LNCaP clone FGC (cell line): Measurements from ENCODE around the gene MED15.
A peak's percentile ranks its signal among the peaks of the same experiment; 100 is the strongest.

ENCODE experiments used
- DNase-seq: peaks from one replicate; pipeline ENCODE4 v3.0.0-alpha.2; 2011; ENCODE audit warnings: low read depth
- H3K4me3 ChIP-seq: 2 replicates; pipeline ENCODE4 v1.5.1; 2011; ENCODE audit warnings: mild to moderate bottlenecking, low read depth, low read length, control low read depth
- TF ChIP-seq, protein P1 (sequence below): IDR thresholded peaks from 2 replicates; pipeline ENCODE4 v1.5.1; 2012; ENCODE audit warnings: mild to moderate bottlenecking; ENCODE audit not compliant: control insufficient read depth, insufficient read depth; ENCODE audit errors: extremely low read depth

Gene MED15

DNA sequence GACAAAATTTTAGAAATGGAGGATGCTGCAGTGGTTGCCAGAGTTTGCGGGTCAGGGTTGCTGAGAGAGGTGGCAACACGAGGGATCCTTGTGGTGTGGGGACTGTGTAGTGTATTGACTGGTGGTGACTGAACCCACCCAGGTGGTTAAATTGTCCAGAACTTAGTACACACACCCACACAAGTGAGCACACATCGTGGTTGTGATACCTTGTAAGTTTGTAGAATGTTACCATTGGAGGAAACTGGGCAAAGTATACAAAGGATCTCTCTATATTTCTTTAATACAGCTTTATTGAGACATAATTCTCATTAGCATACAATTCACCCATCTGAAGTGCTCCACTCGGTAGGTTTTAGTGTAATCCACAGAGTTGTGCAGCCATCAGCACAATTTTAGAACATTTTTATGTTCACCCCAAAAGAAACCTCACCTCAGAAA, 56.1 kb downstream of the MED15 start:
- TF ChIP-seq, protein P1, sequence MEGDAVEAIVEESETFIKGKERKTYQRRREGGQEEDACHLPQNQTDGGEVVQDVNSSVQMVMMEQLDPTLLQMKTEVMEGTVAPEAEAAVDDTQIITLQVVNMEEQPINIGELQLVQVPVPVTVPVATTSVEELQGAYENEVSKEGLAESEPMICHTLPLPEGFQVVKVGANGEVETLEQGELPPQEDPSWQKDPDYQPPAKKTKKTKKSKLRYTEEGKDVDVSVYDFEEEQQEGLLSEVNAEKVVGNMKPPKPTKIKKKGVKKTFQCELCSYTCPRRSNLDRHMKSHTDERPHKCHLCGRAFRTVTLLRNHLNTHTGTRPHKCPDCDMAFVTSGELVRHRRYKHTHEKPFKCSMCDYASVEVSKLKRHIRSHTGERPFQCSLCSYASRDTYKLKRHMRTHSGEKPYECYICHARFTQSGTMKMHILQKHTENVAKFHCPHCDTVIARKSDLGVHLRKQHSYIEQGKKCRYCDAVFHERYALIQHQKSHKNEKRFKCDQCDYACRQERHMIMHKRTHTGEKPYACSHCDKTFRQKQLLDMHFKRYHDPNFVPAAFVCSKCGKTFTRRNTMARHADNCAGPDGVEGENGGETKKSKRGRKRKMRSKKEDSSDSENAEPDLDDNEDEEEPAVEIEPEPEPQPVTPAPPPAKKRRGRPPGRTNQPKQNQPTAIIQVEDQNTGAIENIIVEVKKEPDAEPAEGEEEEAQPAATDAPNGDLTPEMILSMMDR, result no peak
- no peak for DNase-seq
- no peak overlapping the region for H3K4me3 ChIP-seq

DNA sequence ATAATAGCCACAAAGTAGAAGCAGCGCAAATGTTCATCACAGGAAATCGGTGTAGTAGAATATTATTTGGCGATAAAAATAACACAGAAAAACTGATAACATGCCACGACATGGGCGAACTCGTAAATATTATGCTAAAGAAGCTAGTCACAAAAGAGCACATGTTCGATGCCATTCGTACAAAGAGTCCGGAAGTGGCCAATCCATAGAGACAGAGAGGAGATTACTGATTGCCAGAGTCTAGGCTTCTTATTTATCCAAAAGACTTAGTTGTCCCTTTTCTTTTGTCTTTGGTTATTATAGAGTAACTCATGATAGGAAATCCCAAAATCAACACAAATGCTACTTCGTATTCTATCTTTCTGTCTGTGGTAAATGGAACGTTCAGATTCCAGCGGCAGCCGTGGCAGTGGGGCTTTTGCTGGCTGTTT, 56.5 kb downstream of the MED15 start:
- TF ChIP-seq, protein P1, result no peak
- DNase-seq, result no peak
- no peak overlapping the region for H3K4me3 ChIP-seq

DNA sequence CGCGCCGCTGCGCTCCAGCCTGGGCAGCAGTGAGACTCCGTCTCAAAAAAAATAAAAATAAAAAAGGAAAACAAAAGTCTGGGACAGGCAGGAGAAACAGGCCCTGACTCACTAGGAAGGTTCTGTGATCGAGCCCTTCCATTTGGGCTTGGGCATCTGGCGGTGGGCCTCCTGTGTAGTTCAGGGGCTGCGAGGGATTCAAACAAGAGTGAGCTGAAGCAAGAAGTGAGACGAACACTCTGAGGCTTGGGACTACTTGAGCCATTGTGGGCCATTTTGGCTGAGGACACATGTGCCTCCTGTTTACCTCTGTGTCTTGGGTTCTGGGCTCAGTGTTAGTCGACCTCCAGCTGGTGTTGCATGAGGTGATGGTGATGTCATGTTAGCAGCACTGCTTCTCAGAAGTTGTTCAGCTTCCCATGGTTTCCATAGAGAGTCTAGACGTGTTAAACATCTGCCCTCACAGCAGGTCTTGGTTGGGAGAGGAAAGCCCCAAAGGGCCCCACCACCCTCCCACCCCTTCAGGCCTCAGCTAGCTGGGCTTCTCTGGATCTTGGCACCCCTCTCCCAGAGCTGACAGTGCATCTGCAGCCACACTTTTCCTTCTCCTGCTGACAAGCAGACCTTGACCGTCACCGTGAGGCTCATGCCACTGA, 57.8 kb downstream of the MED15 start:
- DNase-seq, result no peak
- TF ChIP-seq, protein P1, result no peak
- H3K4me3 ChIP-seq, result no peak overlapping the region

DNA sequence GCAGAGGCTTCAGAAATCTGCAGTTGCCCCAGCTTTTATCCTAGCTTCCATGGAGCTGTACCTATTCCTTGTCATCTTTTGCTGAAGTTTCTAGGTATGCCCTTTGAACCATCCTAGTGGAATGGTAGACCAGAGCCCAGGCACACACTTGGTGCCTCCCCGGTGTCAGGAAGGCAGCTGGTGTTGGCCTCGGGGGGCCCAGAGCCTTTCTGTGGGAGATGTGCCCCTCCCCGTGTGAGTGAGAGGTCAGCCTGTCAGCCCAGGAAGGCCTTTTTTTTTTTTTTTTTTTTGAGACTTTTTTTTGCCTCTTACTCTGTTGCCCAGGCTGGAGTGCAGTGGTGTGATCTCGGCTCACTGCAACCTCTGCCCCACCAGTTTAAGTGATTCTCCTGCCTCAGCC, 58.4 kb downstream of the MED15 start:
- TF ChIP-seq, protein P1, result no peak
- DNase-seq, result no peak
- no peak overlapping the region for H3K4me3 ChIP-seq

- H3K4me3 ChIP-seq, result no peak overlapping the region
- TF ChIP-seq, protein P1, result no peak
- peak; percentile 69 for DNase-seq
These were observed 59.2 kb downstream of the MED15 start for GRCh38 chr22:20566420-20567260.

DNA sequence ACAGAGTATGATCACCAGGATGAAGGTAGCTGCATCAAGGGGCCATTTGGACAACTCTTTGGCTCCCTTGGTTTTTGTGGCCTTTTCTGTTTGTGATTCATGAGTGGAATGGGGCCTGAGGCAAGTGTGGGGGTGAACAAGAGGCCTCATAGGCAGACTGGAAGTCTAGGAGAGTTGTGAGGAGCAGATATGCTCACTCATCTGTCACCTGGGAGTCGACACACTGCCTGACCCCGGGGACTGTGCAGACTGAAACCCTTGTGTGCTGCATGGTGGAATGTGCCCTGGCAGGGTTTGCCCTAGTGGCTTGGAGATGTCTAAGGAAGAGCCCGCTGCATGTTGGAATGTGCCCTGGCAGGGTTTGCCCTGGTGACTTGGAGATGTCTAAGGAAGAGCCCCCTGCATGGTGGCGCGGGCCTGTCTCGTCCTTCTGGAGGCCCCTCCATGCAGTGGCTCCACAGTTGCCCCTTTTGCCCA, 60.0 kb downstream of the MED15 start:
- no peak for DNase-seq
- TF ChIP-seq, protein P1, result no peak
- no peak overlapping the region for H3K4me3 ChIP-seq

DNA sequence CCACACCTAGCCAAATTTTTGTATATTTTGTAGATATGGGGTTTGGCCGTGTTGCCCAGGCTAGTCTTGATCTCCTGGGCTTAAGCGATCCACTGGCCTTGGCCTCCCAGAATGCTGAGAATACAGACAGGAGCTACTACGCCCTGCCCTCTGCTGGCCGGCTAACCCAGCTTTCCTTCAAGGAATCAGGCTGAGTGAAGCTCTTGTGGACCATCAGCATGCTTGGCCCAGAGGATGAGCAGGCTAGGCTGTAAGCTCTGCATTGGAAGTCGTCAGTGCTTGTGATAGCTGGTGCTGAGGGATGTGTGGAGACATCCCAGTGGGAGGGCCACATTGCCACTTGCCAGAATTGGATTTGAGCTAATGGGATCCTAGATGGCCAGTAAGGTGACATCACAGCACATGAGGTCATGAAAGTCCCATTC, 60.6 kb downstream of the MED15 start:
- DNase-seq, result no peak

More for the DNA sequence above, 60.6 kb downstream of the MED15 start:
- no peak overlapping the region for H3K4me3 ChIP-seq
- TF ChIP-seq, protein P1, result peak; percentile 53
